Kidney epithelial cell (primary cell): ENCODE results near the gene SUPT20HL1. TPM values are rescaled to one million over a fixed set of nuclear protein-coding genes. Genes with fewer than 3 reads are reported as not detected.
"Not testable (repeated sequence)": the region's sequence is repeated elsewhere in the genome, so short reads cannot be mapped to it uniquely, and the experiment has no call there.

Source experiments
- DNase-seq: peaks from one replicate; pipeline ENCODE4 v3.0.0-alpha.2; 2010; ENCODE audit warnings: low read depth
- H3K27me3 ChIP-seq: 2 replicates; pipeline ENCODE4 v1.6.0; 2011; ENCODE audit warnings: low read length; ENCODE audit not compliant: control insufficient read depth, insufficient read depth
- H3K36me3 ChIP-seq: 2 replicates; pipeline ENCODE4 v1.5.1; 2011; ENCODE audit warnings: low read length; ENCODE audit not compliant: control insufficient read depth, insufficient read depth
- H3K4me3 ChIP-seq: 2 replicates; pipeline ENCODE4 v1.5.1; 2011; ENCODE audit warnings: low read depth, mild to moderate bottlenecking, control low read depth, low read length
- CTCF ChIP-seq: IDR thresholded peaks from 2 replicates; pipeline ENCODE4 v1.5.1; 2011; ENCODE audit warnings: mild to moderate bottlenecking, moderate library complexity, low read length, control low read depth, inconsistent platforms; ENCODE audit not compliant: insufficient read depth, poor library complexity, severe bottlenecking
- total RNA-seq: library from RNA; depleted of rRNA; stranded (reverse); fragments of >200 nt; gene quantifications from 2 replicates; pipeline ENCODE4 v1.2.3, GENCODE V29; 2015

The SUPT20HL1 gene
- total RNA-seq, 1 donor from 2014 or later: not detected

- no peak overlapping the region for H3K4me3 ChIP-seq
Measured at GRCh38 chrX:24355095-24355494, 5.3 kb upstream of the SUPT20HL1 start.

GRCh38 chrX:24357106-24357505 is 3.3 kb upstream of the SUPT20HL1 start:
- Histone ChIP-seq H3K4me3 (no peak overlapping the region), H3K27me3 (no peaks in the 10 kb centered on the region), H3K36me3 (no peaks in the 10 kb centered on the region)
- no peak for DNase-seq
- no peak for TF ChIP-seq CTCF

More at GRCh38 chrX:24355095-24355494, 5.3 kb upstream of the SUPT20HL1 start:
- no peak for DNase-seq
- Histone ChIP-seq H3K27me3 (no peaks in the 10 kb centered on the region), H3K36me3 (no peaks in the 10 kb centered on the region)
- no peak for TF ChIP-seq CTCF

GRCh38 chrX:24362089-24362745 is 1.8 kb downstream of the SUPT20HL1 start:
- not testable (repeated sequence) for H3K27me3 ChIP-seq, H3K4me3 ChIP-seq, DNase-seq, H3K36me3 ChIP-seq

- H3K4me3 ChIP-seq, DNase-seq, H3K27me3 ChIP-seq, H3K36me3 ChIP-seq: not testable (repeated sequence)
Measured at GRCh38 chrX:24363432-24364181, 3.2 kb downstream of the SUPT20HL1 start.

GRCh38 chrX:24364326-24364725 is 3.9 kb downstream of the SUPT20HL1 start:
- no peak overlapping the region for H3K4me3 ChIP-seq
- H3K27me3 ChIP-seq: peaks cover 2% of the 10 kb centered on the region
- H3K36me3 ChIP-seq: no peaks in the 10 kb centered on the region
- DNase-seq: no peak
- TF ChIP-seq CTCF: no peak

GRCh38 chrX:24364851-24365538 is 4.6 kb downstream of the SUPT20HL1 start:
- no peak for DNase-seq
- H3K4me3 ChIP-seq: no peak overlapping the region
- peaks cover 2% of the 10 kb centered on the region for H3K27me3 ChIP-seq
- no peak for TF ChIP-seq CTCF
- H3K36me3 ChIP-seq: no peaks in the 10 kb centered on the region

GRCh38 chrX:24366762-24367400 is 6.4 kb downstream of the SUPT20HL1 start:
- H3K4me3 ChIP-seq, H3K27me3 ChIP-seq, H3K36me3 ChIP-seq, DNase-seq: not testable (repeated sequence)
